D341Med (cell line): ENCODE data around the gene GSS.
A peak's percentile ranks its signal among the peaks of the same experiment; 100 is the strongest.

Experiments used
- DNase-seq: peaks from one replicate; pipeline ENCODE4 v3.0.0; 2012; ENCODE audit warnings: low spot score

The GSS gene

DNA sequence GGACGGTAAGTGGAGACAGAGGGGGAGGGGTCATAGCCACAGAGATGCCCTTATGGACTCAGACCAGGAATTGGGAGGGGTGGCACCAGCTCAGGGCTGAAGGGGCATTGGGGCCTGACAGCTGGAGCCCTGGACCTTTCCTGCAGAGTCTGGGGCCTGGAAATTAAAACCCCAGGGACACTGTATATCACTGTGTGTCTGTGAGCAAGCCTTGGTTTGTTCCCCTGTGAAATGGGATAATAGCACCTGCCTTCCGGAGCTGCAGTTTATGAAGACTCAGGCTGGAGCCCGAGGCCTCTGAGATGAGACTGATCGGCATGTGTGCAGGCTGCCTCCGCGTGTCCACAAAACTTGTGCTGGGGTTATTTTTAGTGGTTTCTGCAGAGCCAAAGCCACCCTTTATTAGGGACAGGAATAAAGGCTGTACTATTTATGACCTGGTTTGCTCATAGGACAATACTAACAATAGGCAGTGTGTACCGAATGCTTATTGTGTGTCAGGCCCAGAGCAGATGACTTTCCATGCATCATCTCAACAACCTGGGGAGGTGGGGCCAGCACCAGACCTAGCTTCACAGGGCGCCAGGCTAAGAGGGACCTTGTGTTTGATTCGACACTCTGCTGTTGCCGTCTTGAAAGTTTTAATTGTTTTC lies 22.6 kb upstream of the GSS start:
- no peak for DNase-seq

DNA sequence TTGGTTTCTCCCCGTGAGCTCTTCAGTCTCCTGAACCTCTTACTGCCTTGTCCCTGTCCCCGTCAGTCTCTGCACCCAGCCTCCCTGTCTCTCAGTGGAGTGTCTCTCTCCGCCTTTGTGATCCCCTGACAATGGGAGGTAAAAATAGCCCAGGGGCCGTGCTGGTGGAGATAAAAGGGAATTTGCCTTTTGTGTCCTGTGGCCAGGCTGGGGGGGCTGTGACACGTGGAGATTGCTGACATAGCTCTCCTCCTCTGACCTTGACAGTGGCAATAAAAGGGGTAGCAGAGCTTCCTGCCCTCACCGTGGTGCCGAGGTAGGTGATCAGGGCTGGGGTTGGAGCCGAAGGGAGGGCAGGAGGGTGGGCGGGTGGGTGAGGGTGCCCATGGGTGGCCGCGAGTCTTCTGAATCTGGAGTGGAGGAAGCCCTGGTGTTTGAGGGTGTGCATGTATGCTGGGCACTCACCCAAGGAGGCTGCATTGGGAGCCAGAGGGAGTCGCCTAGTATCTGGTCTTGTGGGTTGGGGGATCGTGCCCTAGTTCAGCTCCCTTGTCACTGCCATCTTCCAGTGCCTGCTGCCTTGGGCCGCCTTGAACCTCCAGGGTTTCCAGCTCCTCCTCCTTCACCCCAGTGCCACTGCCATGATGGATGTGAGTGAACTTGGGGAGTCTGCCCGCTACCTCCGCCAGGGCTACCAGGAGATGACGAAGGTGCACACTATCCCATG lies 21.9 kb upstream of the GSS start:
- DNase-seq = no peak

DNA sequence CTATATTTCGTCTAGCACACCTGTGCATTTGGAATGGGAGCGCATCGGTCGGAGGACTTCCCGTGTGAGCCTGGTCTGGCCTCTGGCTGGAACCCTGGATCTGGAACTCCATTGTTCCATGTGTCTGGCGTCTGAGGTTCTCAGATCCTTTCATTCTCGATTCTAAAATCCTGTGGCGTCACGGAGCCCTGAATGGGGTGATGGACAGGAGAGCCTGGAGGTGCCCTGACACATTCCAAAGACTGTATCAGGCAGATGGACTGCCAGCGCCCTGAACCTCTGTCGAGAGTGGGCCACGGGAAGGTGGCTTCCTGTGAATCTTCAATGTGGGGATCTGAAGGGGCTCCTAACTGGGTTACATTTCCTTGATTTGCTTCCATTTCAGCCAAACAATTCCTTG lies 20.7 kb upstream of the GSS start:
- no peak for DNase-seq

DNA sequence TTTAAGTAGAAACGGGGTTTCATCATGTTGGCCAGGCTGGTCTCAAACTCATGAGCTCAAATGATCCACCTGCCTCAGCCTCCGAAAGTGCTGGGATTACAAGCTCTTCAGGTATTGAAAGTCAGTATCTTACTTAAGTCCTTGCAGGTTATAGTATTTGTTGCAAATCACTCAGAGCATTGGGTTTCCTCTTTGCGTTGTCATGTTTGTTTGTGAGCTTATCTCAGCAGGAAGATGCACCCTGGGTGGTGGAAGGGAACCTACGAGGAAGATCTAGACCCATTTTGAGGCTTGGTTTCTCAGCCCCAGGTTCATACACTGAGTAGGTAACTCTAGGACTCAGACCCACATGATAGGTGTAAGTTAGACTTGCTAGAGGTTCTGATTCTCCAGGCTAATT lies 18.6 kb upstream of the GSS start:
- no peak for DNase-seq

DNA sequence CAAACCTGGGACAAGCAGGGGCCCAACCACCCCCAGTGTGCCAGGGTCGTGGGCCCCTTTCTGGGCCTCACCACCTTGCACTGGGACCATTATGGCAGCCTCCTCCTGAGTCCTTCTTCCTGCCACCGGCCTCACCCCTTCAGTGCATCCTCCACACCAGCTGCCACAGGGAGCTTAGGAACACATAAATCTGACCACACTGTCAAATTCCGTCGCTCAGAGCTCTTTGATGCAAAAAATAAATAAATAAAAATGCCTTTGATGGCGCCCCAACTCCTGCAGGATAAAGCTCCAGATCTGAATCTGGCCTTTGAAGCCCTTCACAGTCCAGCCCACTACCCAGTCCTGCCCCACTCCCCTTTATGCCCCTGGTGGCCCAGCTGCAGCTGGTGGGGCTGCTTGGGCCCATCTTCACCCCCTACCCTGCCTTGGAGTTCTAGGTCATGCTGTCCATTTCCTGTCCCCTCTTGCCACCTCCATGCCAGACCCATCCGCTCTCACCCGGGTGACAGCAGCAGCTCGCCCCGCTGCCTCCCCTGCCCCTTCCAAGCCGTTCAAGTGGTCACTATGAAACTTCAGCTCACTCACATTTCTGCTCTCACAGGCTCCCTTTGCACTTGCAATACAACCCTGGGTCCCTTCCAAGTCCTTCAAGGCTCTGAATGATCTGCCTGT lies 16.1 kb upstream of the GSS start:
- DNase-seq = no peak

GRCh38 chr20:34970846-34971560 lies 15.4 kb upstream of the GSS start:
- no peak for DNase-seq

GRCh38 chr20:34970193-34970840 lies 14.7 kb upstream of the GSS start:
- DNase-seq = no peak

DNA sequence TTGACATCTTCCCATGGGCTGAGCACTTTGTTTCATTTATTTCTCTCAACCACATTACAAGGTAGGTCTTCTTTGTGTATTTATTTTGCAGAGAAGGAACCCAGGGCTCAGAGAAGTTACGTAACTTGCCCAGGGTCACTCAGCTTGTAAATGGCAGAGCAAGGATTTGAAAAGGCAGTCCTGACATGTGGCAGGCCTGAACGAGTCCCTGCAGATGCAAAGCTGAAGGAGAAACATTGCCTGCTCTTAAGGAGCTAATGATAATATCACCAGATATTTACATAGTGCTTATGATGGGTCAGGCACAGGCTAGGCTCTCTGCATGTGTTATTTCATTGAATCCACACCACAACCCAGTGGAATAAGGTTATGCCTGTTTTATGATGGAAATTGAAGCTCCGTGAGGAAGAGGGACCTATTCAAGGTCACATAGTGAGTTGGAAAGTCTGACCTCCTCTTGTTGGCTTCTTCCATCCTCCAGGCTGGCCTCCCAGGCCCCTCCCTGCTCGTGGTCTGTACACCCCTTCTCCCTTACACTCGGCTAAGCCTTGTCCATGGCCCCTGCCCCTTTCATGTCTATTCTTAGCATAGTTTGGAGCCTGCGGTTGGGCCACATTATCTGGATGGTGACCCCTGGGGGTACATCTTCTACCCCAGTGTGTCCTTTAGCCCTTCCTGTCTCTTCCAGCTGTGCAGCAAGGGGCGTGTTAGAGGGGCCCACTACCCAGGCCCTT lies 12.6 kb upstream of the GSS start:
- DNase-seq = no peak

- DNase-seq = no peak
Observed at GRCh38 chr20:34967421-34967820, 11.8 kb upstream of the GSS start.

GRCh38 chr20:34965051-34965450 lies 9.4 kb upstream of the GSS start:
- DNase-seq = no peak

DNA sequence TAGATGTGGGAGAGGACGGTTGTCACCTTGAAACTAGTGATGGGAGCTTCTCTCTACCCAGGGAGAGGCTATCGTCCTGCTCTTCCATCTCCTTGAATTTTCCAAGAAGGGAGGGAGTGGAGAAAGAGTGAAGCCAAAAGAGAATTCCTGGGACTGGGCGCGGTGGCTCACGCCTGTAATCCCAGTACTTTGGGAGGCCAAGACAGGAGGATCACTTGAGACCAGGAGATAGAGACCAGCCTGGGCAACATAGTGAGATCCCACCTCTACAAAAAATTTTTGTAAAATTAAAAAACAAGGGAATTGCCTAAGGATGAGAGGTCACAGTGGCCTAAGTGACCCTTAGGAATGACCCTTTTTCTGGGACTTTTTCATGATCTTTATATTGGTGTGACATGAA lies 8.9 kb upstream of the GSS start:
- DNase-seq = no peak

DNA sequence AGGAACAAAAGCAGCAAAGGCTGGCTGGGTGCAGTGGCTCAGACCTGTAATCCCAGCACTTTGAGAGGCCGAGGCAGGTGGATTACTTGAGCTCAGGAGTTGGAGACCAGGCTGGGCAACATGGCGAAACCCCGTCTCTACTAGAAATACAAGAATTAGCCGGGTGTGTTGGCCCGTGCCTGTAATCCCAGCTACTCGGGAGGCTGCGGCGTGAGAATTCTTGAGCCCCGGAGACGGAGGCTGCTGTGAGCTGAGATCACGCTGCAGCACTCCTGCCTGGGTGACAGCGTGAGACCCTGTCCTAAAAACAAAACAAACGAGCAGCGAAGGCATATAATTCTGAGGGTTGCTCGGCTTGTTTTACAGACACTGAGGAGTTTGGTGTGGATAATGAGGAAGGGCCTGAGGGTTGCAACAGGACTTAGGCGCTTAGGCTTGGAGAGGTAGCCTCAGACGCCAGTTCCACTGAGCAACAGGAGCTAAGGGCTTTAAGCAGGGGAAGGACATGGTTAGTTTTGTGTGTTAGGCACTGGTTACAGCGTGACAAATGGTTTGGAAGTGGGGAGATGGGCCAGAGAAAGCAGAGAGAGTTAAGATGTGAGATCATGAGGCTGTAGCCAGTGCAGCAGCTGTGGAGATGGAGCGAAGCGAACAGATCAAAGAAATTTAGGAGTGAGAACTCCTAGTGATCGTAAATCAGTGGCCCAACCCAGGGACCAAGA lies 1.3 kb upstream of the GSS start:
- no peak for DNase-seq

GRCh38 chr20:34956041-34956458 lies 444 bp upstream of the GSS start:
- DNase-seq = no peak

GRCh38 chr20:34954904-34955230 lies 739 bp downstream of the GSS start:
- peak; percentile 50 for DNase-seq

DNA sequence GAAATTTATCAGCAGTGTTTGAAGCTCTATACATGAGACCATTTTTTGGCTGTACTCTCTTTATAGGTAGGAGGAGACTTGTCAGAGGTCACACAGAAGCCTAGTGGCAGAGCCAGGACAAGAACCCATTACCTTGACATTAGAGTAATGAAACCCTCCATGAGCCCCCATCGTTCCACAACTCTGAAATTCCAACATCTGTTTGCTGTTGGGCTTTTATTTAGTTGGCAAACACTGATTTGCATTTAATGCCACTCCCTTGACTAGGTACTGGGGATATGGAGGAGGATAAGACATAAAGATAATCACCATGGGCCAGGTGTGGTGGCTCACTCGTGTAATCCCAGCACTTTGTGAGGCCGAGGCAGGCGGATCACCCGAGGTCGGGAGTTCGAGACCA lies 1.6 kb downstream of the GSS start:
- no peak for DNase-seq

DNA sequence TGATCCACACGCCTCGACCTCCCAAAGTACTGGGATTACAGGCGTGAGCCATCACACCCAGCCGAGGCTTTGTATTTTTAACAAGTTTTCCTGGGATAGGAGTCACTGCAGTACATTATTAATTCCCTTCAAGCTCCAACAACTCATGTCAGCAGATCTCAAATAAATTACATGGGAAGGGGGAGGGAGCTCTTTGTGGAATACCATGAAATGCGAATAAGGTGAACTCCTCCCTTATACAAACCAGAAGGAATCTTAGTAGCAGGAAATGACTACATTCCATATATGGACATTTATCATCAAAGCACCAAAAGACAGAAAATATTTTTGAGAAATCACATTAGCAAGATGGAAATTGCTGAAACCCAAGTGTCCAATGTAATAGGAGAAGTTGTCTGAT lies 2.9 kb downstream of the GSS start:
- no peak for DNase-seq

DNA sequence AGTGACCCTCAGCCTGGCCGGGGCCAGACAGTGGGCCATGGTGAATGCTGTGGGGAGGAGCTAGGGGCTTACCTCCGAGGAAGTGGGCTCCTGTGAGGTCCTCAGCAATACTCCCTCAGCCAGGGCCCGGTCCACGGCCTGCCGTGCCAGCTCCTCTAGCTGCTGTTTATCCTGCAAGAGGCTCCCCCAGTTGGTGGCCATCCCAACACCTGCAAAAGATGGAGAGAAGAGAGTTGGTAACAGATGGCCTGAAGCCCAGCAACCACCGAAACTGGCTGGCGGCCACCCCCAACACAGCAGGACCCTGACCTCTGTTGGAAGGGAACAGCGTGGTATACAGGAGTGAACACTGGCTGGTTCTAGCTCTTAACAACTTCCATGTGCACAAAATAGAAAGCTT lies 4.0 kb downstream of the GSS start:
- no peak for DNase-seq

DNA sequence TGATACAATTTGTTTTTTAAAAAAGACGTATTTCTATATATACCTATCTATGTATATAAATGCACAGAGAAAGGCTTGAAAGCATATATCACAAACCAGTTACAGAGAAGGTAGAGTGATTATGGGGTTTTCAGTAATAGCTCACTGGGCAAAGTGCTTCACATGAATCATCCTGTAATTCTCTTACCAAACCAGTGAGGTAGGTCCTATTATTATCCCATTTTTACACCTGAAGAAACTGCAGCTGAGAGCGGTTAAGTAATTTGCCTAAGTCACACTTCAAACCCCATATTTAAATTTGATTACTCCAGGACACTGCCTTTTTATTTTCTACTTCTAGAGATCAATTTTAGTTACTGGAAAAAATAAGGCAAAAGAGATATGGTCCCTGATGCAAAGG lies 4.4 kb downstream of the GSS start:
- DNase-seq = no peak

GRCh38 chr20:34949120-34949519 lies 6.5 kb downstream of the GSS start:
- DNase-seq = no peak

DNA sequence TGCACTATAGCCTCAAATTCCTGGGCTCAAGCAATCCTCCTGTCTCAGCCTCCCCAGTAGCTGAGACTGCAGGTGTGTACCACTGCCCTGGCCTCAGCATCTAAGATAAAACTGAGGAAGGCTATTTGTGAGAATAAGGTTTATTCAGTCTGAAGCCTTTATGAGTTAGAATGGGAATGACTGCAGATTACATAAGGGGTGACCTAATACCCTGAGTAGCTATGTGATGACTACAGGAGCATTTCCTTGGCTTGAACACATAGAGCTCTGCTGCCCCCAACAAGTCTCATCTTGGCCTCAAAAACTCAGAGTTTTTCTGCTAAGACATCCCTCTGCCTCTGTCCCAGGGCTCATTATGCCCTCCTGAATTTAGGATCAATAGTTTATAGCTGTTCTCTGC lies 7.6 kb downstream of the GSS start:
- no peak for DNase-seq

- no peak for DNase-seq
Observed at GRCh38 chr20:34947336-34947735, 8.3 kb downstream of the GSS start.
